ENCODE measurements around the gene FHAD1.
"Not testable (repeated sequence)": the region's sequence is repeated elsewhere in the genome, so short reads cannot be mapped to it uniquely, and the experiment has no call there.

Gene FHAD1

DNA sequence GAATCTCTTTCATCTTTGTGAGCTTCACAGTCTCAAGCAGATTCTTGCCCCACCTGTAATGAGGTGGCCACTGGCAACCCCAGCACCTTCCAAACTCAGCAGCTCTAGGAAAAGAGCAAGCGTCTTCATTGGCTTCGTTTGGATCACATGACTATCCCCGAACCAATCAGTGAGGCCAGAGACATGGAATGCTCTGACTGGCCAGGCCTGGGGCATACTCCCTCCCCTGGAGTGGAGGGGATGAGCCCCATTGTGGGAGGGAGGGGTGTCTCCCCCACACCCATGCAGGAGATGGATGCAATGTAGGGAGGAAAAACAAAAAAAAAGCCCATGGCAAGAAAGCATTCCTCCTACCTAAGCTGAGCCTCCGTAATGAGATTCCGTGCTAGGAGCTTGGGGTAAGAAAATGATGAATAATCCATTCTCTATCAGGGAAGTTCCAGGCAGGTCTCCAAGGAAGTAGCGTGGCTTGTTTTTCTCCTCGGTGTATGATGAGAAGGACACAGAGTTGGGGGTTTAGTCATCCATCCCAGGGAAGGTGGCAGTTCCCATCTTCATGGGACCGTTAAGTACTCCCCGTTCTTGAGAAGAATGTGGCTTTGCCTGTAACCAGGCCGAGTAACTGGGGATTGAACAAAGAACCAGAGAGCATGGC lies 32.7 kb downstream of the FHAD1 start:
- DNase-seq, result peak; percentile 62

- DNase-seq, result no peak
Measured at GRCh38 chr1:15280416-15280815, 33.4 kb downstream of the FHAD1 start.

- no peak for DNase-seq
Measured at GRCh38 chr1:15282038-15282437, 35.0 kb downstream of the FHAD1 start.

GRCh38 chr1:15282810-15283474 lies 35.9 kb downstream of the FHAD1 start:
- no peak for DNase-seq

GRCh38 chr1:15283526-15283925 lies 36.5 kb downstream of the FHAD1 start:
- DNase-seq, result no peak

DNA sequence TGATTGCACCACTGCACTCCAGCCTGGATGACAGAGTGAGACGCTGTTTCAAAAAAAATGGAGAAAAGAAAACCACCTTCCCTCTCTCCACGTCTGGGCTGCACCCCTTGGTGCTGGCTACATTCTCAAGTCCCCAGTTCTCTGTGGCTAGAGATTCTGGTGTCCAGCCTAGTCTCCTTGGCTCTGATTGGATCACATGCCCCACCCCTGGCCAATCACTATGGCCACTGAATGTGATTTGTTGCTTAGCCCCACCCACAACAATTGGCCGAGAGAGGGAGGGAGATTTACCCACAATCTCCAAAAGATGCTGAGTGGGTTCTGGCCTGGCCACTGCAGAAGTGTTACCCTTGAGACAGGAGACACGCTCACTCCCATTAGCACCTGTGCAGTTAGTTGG lies 39.4 kb downstream of the FHAD1 start:
- DNase-seq, result no peak

- no peak for DNase-seq
Measured at GRCh38 chr1:15287035-15287979, 40.3 kb downstream of the FHAD1 start.

- no peak for DNase-seq
Measured at GRCh38 chr1:15288173-15288926, 41.3 kb downstream of the FHAD1 start.

GRCh38 chr1:15289251-15289651 lies 42.2 kb downstream of the FHAD1 start:
- DNase-seq, result no peak

DNA sequence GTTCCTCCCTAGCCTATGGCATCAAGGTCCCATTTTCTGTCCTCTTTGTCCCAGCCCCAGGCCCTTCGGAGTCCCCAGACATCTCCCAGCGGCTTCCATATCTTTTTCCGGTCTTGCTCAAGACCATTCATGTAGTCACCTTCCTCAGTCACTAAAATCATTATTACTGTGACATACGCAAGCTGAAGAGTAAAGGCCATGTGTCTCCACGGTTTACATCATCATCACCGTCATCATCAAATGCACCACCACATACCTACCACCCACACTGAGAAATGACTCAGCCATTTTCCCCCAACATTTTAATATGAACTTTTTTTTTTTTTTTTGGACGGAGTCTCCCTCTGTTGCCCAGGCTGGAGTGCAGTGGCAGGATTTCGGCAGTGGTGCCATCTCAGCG lies 43.4 kb downstream of the FHAD1 start:
- DNase-seq, result no peak

DNA sequence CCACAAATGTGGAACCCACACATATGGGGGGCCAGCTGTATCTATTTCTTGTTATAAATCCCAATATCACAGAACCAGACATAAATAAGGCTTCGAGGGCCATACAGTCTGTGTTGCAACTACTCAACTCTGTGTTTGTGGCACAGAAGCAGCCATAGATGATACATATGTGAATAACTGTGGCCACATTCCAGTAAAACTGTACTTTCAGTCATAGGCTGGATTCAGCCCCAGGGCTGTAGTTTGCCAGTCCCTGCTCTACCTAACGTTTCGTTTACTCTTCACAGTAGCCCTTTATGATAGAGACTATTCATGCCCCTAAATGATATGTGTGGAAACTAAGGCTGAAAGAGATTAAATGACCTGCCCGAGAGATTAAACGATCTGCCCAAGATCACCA lies 48.7 kb downstream of the FHAD1 start:
- no peak for DNase-seq

- DNase-seq, result no peak
Measured at GRCh38 chr1:15296585-15297321, 49.7 kb downstream of the FHAD1 start.

GRCh38 chr1:15297975-15298374 lies 51.0 kb downstream of the FHAD1 start:
- not testable (repeated sequence) for DNase-seq

GRCh38 chr1:15299179-15299578 lies 52.2 kb downstream of the FHAD1 start:
- no peak for DNase-seq

DNA sequence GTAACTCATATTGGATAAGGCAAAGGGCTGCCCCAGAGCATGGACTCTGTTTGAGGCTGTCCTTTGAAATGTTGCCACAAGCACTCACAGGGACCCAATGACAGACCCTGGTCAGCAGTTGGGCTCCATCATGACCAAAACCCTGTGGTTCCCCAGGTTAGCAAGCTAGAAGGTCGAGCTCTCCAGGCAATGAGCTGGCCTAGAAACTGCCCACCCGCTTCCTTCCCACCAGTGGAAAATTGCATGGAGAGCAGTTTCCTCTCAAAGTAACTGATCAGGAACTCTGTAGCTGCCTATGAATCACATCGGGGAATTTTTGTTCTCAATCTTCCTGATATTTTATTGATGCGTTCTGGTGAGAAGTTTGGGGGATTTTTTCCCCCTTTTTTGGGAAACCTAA lies 52.8 kb downstream of the FHAD1 start:
- DNase-seq, result no peak

GRCh38 chr1:15303935-15304334 lies 56.9 kb downstream of the FHAD1 start:
- DNase-seq, result no peak

GRCh38 chr1:15304708-15305467 lies 57.9 kb downstream of the FHAD1 start:
- DNase-seq, result peak; percentile 76

DNA sequence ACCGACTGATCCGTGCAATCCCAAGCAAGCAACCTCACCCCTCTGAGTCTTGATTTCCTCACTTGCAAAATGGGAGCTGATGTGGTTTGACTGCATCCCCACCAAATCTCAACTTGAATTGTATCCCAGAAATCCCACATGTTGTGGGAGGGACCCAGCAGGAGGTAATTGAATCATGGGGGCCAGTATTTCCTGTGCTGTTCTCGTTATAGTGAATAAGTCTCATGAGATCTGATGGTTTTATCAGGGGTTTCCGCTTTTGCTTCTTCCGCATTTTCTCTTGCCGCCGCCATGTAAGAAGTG lies 58.4 kb downstream of the FHAD1 start:
- no peak for DNase-seq

DNA sequence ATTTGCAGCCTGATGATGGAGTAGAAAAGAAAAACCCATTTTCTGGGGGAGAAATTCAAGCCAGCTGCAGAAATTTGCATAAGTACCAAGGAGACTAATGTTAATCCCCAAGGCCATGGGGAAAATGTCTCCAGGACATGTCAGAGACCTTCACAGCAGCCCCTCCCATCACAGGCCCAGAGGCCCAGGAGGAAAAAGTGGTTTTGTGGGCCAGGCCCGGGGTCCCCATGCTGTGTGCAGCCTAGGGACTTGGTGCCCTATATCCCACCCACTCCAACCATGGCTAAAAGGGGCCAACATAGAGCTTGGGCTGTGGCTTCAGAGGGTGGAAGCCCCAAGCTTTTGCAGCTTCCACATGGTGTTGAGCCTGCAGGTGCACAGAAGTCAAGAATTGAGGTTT lies 59.3 kb downstream of the FHAD1 start:
- not testable (repeated sequence) for DNase-seq

- DNase-seq, result no peak
Measured at GRCh38 chr1:15308135-15308534, 61.1 kb downstream of the FHAD1 start.

GRCh38 chr1:15308621-15309027 lies 61.6 kb downstream of the FHAD1 start:
- no peak for DNase-seq

DNA sequence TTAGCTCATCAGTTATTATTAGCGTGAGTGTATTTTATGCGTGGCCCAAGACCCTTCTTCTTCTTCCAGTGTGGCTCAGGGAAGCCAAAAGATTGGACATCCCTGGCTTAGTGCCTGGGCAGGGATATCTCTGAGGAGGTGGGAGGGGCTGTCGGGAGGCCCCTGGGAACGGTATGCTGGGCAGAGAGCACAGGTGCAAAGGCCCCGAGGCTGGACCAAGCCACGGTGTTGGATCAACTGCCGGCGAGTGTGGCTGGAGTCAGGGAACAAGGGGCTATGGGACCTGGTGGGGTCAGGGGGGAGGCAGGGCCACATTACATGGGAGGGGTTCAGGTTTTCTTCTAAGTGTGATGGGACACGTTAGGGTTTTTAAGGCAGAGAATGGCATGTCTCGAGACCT lies 62.7 kb downstream of the FHAD1 start:
- DNase-seq, result no peak

All from NCI-H82 (cell line).